GM21381 (cell line): ENCODE results near the gene C5orf63.
"Not testable (repeated sequence)": the region's sequence is repeated elsewhere in the genome, so short reads cannot be mapped to it uniquely, and the experiment has no call there.

Experiments used
- ATAC-seq: cut with Tn5 transposase; IDR thresholded peaks from one replicate; pipeline ENCODE4 v1.9.1; 2021; ENCODE audit warnings: mild to moderate bottlenecking, moderate library complexity; ENCODE audit not compliant: unreplicated experiment

Gene C5orf63

GRCh38 chr5:127010362-127010761 lies 62.9 kb downstream of the C5orf63 start:
- no peak for ATAC-seq

GRCh38 chr5:127009784-127010183 lies 63.5 kb downstream of the C5orf63 start:
- no peak for ATAC-seq

GRCh38 chr5:127008300-127008975 lies 64.9 kb downstream of the C5orf63 start:
- ATAC-seq: no peak

DNA sequence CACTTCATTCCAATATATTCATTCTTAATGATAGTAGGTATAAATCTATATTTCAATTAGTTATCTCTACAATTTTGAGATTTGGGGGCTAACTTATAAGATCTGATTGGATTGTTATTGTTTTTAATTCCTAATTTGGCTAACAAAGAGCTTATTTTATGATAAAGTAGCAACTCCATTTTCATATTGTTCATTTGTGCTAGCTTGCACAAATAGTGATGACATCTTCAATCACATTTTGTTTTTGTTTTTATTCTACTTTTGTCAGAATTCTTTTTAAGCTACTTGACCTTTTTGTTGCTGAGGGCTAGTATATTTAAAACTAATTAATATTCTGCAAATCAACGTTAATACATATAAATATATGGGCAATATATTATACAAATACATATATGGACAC lies 65.8 kb downstream of the C5orf63 start:
- ATAC-seq: no peak

GRCh38 chr5:127006744-127007143 lies 66.6 kb downstream of the C5orf63 start:
- ATAC-seq: no peak

GRCh38 chr5:127005282-127005681 lies 68.0 kb downstream of the C5orf63 start:
- ATAC-seq: not testable (repeated sequence)

DNA sequence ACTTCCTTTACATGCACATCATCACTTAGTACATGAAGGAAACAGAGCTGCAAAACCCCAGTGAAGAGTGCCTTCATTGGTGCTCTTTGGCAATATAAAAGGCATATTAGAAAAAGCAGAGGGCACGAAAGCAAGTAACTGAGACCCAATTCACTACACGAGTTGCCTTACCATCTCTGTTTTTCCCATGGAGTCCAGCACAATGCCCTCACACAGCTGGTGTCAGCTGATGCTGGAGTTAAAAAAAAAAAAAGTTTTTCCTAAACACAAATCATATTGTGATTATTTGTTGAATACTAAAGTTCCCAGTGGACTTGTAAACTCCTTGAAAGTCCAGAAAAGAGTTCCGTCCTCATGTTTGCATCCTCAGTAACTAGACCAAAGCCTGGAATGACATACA lies 68.6 kb downstream of the C5orf63 start:
- no peak for ATAC-seq

DNA sequence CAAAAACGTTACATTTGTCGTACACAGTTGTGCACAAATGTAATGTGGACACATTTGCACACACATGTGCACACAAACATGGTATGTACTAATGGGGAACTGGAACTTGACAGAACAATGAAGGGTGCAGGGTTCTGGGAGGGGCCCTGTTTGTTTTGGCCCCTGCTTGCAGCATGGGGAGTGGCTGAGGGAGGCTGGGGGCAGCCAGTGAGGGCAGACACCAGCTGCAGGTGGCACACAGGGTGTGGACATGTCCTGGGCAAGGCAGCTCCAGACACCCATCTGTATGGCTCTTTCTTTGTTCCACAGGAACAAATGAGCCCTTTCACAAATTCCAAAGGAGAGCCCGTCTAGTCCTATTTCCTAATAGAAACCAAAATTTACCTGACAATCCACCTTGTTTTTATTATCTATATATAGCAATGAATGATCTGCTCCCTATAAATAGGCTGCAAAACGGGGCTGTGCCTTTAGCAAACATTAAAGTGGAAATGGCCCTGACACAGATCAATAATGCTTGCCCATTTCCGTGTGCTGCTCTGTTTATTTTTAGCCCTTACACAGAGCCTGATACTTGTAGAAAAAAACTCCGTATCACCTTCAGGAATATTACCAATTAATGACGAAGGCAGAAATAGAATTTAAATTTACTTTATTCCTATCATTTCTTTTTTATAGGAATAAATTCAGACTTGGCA lies 69.4 kb downstream of the C5orf63 start:
- no peak for ATAC-seq

GRCh38 chr5:127002390-127002789 lies 70.9 kb downstream of the C5orf63 start:
- no peak for ATAC-seq

DNA sequence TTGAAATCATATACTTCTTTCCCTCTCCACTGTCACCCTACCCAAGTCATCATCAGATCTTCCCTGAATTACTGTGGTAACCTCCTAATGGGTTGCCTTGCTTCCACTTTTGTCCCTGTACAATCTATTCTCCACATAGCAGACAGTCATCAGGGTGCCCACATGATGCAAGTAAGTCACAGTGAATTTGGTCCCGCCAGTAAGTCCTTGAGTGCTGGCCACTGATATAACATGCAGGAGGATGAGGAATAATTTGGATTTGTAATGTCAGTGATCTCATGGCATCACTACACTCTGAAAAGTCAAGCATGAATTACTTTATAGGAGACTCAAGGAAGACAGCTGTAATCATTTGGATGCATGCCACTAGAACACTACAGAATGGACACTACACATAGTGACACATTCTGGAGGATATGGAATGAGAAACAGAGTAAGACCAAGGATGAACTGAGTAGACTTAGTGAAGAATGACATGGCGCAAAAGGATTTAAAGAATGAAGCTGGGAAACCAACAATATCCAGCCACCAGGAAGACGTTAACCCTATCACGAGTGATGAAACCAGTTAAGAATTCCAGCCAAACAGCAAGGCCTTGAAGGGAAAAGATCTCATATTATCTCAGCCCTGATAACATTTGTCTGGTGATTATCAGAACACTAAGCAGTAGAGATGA lies 71.5 kb downstream of the C5orf63 start:
- no peak for ATAC-seq
